Activated CD4-positive, alpha-beta T cell treated with anti-CD3 and anti-CD28 coated beads for 48 hours (primary cell): ENCODE data around the gene SH3D19.
"Not testable (repeated sequence)": the region's sequence is repeated elsewhere in the genome, so short reads cannot be mapped to it uniquely, and the experiment has no call there.

Experiments used
- DNase-seq: peaks from one replicate; pipeline ENCODE4 v3.0.0-alpha.2; 2020

Gene SH3D19

DNA sequence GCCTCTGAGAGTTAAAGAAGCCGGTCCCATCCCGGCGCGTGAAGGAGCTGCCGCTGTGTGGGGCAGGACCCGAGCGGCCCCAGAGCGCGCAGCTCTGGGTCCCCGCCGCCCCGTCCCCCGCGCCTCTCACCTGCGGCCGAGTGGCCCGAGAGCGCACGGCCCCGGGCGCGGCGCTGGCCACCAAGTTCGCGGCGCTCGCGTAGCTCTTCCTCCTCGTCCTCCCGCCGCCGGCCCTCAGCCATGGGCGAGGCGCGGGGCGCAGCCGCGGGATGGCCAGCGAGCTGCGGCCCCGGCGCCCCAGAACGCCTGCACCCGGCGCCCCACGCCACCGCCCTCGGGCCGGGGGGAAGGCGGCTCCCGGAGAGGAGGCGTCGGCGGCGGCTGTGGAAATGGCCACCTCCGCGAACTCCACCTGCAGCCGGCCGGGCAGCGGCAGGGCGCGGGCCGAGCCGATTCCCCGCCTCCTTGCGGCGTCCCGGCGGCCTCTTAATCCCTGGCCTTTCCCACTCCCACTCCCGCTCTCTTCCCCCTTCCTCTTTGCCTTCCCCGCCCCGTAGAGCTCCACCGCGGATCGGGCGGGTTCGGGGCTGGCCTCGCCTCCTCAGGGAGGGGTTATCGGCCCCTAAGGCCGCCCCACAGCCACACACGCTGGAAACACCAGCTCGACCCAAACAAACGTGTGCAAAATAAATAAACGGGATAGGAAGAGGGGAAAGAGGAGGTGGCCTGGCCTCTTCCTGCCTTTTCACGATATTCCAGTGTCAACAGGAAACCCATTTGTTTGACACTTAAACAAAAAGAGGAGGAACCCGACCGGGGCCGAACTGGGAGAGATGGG is at the start of gene SH3D19:
SH3D19 (minus strand) TSS at position 495 of the 838 bp plus-strand sequence; CDS start at position 242, 253 bp downstream.
- peak; percentile 2 for DNase-seq

DNA sequence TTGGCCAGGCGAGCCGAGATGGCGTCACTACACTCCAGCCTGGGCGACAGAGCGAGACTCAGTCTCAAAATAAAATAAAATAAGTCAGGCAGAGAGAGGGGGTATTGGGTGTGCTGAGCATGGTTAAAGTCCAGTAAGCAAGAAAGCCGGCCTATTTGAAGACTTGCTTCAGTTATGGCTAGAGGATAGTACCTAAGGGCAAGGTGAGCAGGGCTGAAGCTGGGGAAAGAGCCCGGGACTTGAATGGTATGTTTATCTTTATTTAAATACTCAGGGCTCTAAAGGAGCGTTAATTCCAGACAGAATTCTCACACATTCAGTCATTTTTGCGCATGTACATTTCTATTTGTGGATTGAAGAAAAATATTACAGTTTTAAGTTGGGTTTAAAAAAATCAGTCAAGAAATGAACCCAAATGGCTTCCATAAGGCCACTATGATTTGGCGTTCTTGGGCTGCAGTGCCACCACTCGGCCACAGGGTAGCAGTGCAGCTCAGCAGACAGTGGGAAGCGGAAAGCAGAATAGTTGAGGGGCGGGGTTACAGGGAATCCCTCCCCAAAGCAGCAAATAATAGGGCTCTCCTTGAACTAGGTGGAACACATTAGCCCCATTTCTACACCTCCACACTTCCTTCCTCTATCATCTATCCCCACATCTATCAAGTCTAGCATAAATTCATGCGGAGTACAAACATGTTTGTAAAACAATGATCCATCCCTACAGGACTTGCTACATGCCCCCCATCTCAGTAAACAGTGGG is 37.2 kb upstream of the SH3D19 start:
- peak; percentile 88 for DNase-seq

DNA sequence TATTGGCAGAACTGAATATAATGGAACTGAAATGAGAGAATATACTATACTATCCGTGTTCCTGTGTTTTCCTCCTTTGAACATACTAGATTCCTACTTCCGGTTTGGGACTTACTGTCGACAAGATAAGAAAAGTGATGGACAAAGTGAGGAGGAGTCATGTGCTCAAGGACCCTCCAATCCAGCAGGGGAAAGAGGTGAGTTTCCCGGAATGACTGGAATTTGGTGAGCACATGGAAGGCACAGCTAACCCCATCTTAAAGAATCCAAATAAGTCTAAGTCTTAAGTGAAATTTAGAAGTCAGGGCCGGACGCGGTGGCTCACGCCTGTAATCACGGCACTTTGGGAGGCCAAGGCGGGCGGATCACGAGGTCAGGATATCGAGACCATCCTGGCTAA is 36.6 kb upstream of the SH3D19 start:
- DNase-seq, result no peak

DNA sequence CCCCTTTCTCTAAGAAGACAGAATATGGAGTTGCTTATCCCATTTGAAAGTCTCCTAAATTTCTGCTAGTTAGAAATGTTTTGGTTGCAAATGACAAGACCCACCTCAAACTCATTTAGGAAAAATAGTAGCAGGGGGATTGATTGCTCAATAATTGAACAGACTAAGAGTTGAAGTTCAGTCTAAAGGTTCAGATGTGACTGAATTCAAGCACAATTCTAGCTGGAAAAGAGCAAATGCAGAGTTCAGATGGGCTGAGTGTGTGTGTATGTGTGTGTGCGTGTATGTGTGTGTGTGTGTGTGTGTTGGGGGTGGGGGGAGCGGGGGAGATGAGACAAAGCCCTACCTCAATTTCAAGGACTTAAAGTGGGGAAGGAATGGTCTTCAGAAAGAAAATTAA is 35.7 kb upstream of the SH3D19 start:
- DNase-seq, result no peak

DNA sequence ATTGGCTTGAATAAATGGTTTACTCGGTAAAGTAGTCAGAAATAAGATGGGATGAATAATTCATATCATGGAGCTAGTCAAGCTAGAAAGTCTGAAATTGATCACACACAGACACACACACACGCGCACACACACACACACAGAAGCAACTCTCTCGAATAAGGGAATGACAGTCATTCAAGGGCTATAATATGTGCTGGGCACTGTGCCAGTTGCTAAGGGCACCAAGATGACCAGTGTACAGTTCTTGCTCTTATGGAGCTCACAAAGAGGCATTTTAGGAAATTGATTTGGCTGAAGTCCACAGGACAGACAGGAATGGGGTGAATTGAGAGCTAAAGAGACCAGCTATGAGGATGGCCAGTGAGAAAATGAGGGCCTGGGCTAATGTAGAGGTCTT is 34.2 kb upstream of the SH3D19 start:
- DNase-seq, result no peak

DNA sequence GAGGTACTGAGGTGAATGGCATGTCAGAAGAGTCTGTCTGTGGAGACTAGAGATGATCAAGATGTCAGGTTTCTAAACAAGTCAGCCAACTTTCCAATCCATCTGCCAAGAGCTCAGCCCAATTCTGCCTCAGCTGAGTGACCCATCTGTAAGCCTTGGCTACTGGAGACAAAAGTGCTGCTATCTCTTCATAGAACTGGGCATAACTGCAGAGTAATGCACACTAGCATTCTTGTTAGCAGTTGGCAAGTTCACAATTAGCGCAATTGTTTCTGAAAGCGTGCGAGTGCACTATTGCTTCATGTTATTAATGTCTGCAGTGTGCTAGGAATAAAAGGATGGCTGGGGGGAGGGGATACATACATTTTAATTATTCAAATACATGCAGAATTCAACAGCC is 32.9 kb upstream of the SH3D19 start:
- DNase-seq, result no peak

DNA sequence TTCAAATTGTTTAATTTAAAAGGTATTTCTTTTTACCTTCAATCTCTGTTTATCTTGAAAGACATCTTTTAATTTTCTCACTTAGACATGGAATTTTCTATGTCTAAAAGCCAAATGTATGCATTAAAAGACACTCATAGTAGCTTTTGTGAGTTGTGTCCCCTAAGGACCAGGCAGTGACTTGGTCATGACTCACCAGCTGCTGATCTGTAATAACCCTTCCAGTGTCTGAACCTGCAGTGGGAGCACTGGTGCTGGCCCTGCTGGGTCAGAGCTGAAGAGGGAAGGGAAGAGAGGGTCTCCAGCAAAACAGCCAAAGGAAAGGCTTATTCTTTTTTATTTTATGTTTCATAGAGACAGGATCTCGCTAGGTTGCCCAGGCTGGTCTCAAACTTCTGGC is 31.1 kb upstream of the SH3D19 start:
- peak; percentile 2 for DNase-seq

GRCh38 chr4:151355155-151355554 is 29.8 kb upstream of the SH3D19 start:
- no peak for DNase-seq

- DNase-seq, result no peak
Measured at GRCh38 chr4:151347490-151348235, 22.3 kb upstream of the SH3D19 start.

GRCh38 chr4:151344948-151345347 is 19.5 kb upstream of the SH3D19 start:
- DNase-seq, result no peak

- no peak for DNase-seq
Measured at GRCh38 chr4:151340751-151341385, 15.5 kb upstream of the SH3D19 start.

- DNase-seq, result no peak
Measured at GRCh38 chr4:151339467-151339866, 14.1 kb upstream of the SH3D19 start.

DNA sequence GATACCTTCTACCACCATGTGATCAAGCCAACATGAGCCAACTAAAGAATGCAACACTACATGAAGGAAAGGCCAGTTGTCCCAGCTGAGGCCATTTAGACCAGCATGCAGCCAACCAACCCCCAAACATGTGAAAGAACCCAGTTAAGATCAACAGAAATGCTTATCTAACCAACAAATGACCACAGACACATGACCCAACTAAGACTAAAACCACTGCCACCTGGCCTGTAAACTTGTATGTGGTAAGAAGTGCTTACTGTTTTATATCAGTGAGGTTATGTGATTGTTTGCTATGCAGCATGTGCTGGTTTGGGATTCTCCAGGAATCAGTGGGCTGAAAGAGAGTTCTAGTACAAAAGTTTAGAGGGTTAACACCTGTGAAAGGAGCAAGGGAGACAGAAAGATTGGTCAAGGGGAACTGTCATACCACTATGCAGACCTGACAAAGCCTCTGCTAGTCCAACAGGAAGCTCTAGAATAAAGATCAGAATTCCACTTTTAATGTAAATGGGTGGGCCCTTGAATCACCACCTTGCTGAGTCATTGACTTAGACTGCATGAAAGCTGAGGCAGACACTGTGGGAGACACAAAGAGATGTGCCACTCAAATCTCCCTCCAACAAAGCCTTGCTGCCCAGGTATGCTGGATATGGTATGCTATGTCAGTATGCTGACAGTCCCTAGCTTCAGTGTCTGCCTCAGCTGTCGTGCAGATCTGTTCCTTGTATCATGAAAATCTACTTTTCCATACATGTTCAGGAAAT is 6.1 kb upstream of the SH3D19 start:
- DNase-seq, result no peak

GRCh38 chr4:151329217-151330007 is 4.0 kb upstream of the SH3D19 start:
- DNase-seq, result no peak

DNA sequence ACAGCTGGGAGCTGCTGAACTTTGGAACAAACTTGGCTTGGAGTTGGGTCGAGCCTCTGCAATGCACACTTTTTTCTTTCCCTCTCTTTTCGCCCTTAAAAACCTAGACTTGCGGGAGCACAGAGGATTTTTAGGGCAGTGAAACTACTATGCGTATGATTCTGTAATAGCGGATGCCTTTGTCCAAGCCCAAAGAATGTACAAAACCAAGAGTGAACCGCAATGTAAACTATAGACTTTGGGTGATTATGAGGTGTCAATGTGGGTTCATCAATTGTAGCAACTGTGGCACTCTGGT is 493 bp upstream of the SH3D19 start:
- DNase-seq, result no peak

DNA sequence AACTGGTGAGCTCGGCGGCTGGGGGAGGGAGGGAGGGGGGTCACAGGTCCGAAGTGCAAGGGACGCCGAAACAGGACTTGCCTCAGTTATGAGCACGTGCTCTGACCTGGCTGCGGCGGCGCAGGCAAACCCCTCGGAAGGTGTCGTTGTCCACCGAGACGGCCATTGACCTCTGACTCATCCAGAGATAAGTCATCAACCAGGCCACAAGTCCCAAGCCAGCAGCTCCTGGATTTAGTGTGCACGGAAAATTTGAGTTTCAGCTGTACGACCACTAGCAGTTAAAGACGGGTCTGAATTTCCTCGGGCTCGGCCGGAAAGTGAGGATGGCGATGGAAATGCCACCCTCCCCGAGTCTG is 674 bp downstream of the SH3D19 start:
- peak; percentile 20 for DNase-seq

DNA sequence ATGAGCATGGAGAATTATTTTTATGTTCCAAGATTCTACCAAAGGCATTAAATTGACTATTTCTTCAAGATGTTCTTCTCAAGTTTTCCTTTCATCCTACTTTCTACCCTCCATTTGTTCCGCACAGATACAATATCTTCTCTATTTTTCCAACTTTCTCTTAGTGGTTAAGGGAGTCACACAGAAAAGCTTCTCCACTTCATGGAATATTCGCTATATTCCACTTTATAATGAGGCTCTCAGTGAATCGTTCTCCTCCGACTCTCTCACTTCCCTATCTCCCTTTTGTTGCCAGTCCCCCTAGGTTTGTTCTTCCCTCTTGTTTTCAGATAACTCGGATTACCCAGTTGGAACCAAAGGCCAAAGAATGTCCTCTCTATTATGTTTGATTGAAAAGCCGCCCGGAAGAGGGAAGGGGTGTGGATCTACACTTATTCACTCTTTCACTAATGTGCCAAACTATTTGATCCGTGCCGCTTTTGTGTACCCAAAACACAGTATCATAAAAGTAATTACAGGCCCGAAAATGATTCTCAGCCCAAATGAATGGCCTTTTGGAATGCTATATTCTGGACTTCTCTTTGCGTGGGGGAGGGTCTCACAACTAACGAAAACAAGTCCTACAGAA is 1.2 kb downstream of the SH3D19 start:
- no peak for DNase-seq

- no peak for DNase-seq
Measured at GRCh38 chr4:151323667-151324066, 1.7 kb downstream of the SH3D19 start.

GRCh38 chr4:151322570-151322969 is 2.8 kb downstream of the SH3D19 start:
- no peak for DNase-seq

DNA sequence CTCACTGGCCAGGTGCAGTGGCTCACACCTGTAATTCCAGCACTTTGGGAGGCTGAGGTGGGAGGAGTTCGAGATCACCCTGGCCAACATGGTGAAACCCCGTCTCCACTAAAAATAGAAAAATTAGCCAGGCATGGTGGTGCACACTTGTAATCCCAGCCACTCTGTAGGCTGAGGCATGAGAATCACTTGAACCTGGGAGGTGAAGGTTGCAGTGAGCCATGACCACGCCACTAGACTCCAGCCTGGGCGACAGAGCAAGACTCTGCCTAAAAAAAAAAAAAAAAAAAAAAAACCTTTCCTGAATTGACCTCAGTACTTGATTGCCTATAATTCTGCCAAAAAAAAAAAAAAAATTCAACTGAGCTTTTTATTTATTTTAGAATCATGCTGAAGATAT is 3.2 kb downstream of the SH3D19 start:
- not testable (repeated sequence) for DNase-seq

GRCh38 chr4:151321586-151321985 is 3.8 kb downstream of the SH3D19 start:
- no peak for DNase-seq
